ENCODE results near the gene USE1.

GRCh38 chr19:17244618-17245534 lies 29.7 kb downstream of the USE1 start:
- TF ChIP-seq CTCF (IDR thresholded peaks at IDR 0.05; ENCODE audit: low read depth, low read length, missing input control) (no peak), MAX (IDR thresholded peaks at IDR 0.05) (no peak), RAD21 (IDR thresholded peaks at IDR 0.05) (no peak), GABPA (IDR thresholded peaks at IDR 0.05 in 1 of 2, conservative IDR thresholded peaks at IDR 0.05 in 1 of 2) (no peak), REST (IDR thresholded peaks at IDR 0.05) (no peak), YY1 (IDR thresholded peaks at IDR 0.05) (no peak), SP1 (IDR thresholded peaks at IDR 0.05) (no peak)
